ENCODE measurements around the gene ARHGAP33.

- no peak for TF ChIP-seq POLR2A (IDR thresholded peaks at IDR 0.05; ENCODE audit: low read length)
- TF ChIP-seq JUN (IDR thresholded peaks at IDR 0.05), result no peak
- no peak for TF ChIP-seq CTCF (IDR thresholded peaks at IDR 0.05)
- TF ChIP-seq RCOR1 (IDR thresholded peaks at IDR 0.05; ENCODE audit: low read depth, low read length), result no peak
- TF ChIP-seq MAFK (IDR thresholded peaks at IDR 0.05; ENCODE audit: partially characterized antibody), result no peak
- TF ChIP-seq HDAC2 (IDR thresholded peaks at IDR 0.05), result no peak
- TF ChIP-seq, protein P1, sequence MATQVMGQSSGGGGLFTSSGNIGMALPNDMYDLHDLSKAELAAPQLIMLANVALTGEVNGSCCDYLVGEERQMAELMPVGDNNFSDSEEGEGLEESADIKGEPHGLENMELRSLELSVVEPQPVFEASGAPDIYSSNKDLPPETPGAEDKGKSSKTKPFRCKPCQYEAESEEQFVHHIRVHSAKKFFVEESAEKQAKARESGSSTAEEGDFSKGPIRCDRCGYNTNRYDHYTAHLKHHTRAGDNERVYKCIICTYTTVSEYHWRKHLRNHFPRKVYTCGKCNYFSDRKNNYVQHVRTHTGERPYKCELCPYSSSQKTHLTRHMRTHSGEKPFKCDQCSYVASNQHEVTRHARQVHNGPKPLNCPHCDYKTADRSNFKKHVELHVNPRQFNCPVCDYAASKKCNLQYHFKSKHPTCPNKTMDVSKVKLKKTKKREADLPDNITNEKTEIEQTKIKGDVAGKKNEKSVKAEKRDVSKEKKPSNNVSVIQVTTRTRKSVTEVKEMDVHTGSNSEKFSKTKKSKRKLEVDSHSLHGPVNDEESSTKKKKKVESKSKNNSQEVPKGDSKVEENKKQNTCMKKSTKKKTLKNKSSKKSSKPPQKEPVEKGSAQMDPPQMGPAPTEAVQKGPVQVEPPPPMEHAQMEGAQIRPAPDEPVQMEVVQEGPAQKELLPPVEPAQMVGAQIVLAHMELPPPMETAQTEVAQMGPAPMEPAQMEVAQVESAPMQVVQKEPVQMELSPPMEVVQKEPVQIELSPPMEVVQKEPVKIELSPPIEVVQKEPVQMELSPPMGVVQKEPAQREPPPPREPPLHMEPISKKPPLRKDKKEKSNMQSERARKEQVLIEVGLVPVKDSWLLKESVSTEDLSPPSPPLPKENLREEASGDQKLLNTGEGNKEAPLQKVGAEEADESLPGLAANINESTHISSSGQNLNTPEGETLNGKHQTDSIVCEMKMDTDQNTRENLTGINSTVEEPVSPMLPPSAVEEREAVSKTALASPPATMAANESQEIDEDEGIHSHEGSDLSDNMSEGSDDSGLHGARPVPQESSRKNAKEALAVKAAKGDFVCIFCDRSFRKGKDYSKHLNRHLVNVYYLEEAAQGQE (IDR thresholded peaks at IDR 0.05), result no peak
- no peak for TF ChIP-seq CHD2 (IDR thresholded peaks at IDR 0.05; ENCODE audit: low read length, partially characterized antibody)
Observed at GRCh38 chr19:35791814-35792279, 16.5 kb downstream of the ARHGAP33 start.

Measured in A549 (cell line).